Inflammatory macrophage treated with lipopolysaccharide for 4 hours (primary cell): ENCODE results near the gene SLC6A1.

Experiments
- DNase-seq: peaks from one replicate; pipeline ENCODE4 v3.0.0-alpha.2; 2020

The SLC6A1 gene

GRCh38 chr3:10972072-10972782, 20.3 kb upstream of the SLC6A1 start:
- no peak for DNase-seq

GRCh38 chr3:10973046-10973595, 19.4 kb upstream of the SLC6A1 start:
- no peak for DNase-seq

- DNase-seq: no peak
Measured at GRCh38 chr3:10974131-10974530, 18.4 kb upstream of the SLC6A1 start.

- DNase-seq: no peak
Measured at GRCh38 chr3:10974746-10975375, 17.7 kb upstream of the SLC6A1 start.

GRCh38 chr3:10975695-10976234, 16.8 kb upstream of the SLC6A1 start:
- DNase-seq: no peak

- no peak for DNase-seq
Measured at GRCh38 chr3:10976770-10977169, 15.8 kb upstream of the SLC6A1 start.

GRCh38 chr3:10977892-10978510, 14.5 kb upstream of the SLC6A1 start:
- no peak for DNase-seq

- no peak for DNase-seq
Measured at GRCh38 chr3:10978956-10979355, 13.6 kb upstream of the SLC6A1 start.

- DNase-seq: no peak
Measured at GRCh38 chr3:10980312-10980711, 12.2 kb upstream of the SLC6A1 start.

- DNase-seq: no peak
Measured at GRCh38 chr3:10981031-10981430, 11.5 kb upstream of the SLC6A1 start.

GRCh38 chr3:10981961-10982360, 10.6 kb upstream of the SLC6A1 start:
- no peak for DNase-seq

- no peak for DNase-seq
Measured at GRCh38 chr3:10982782-10983181, 9.8 kb upstream of the SLC6A1 start.

- DNase-seq: peak; percentile 15
Measured at GRCh38 chr3:10983219-10983916, 9.2 kb upstream of the SLC6A1 start.

- no peak for DNase-seq
Measured at GRCh38 chr3:10984371-10984896, 8.1 kb upstream of the SLC6A1 start.

- no peak for DNase-seq
Measured at GRCh38 chr3:10985181-10985580, 7.4 kb upstream of the SLC6A1 start.

GRCh38 chr3:10986592-10986991, 6.0 kb upstream of the SLC6A1 start:
- no peak for DNase-seq

GRCh38 chr3:10988001-10988665, 4.4 kb upstream of the SLC6A1 start:
- no peak for DNase-seq

- DNase-seq: no peak
Measured at GRCh38 chr3:10988991-10989484, 3.5 kb upstream of the SLC6A1 start.

GRCh38 chr3:10992943-10993728, 588 bp downstream of the SLC6A1 start:
- no peak for DNase-seq

- no peak for DNase-seq
Measured at GRCh38 chr3:10993729-10994065, 1.1 kb downstream of the SLC6A1 start.

- no peak for DNase-seq
Measured at GRCh38 chr3:10994306-10994705, 1.8 kb downstream of the SLC6A1 start.
